Omental fat pad (tissue), 4 donors: ENCODE data around the gene MAPK8IP3. TPM values are rescaled to one million over a fixed set of nuclear protein-coding genes. Genes with fewer than 3 reads are reported as not detected.

Source experiments
- ATAC-seq: fragments of 150-250 bp; one replicate; pipeline ENCODE4 v1.9.1; 2016; ENCODE audit warnings: mild to moderate bottlenecking, moderate library complexity; ENCODE audit not compliant: low FRiP score
- DNase-seq: peaks from one replicate; pipeline ENCODE4 v3.0.0-alpha.2; 2019; ENCODE audit warnings: low spot score
- total RNA-seq, 4 donors: library from RNA; depleted of rRNA; stranded (reverse); fragments of >200 nt; gene quantifications; one replicate each; pipeline ENCODE4 v1.1.0, GENCODE V29; 2016
- TF ChIP-seq, protein P1 (sequence below), 3 donors: fragments of 450-650 bp; IDR thresholded peaks; one replicate each; pipeline ENCODE4 v1.5.1; 2016 to 2017; ENCODE audit warnings: antibody characterized with exemption in 3 of 3, mild to moderate bottlenecking in 3 of 3, moderate library complexity in 2 of 3

Gene MAPK8IP3
- total RNA-seq, 4 donors from 2014 or later = 27.3 to 73.3 (median 51.6) TPM

DNA sequence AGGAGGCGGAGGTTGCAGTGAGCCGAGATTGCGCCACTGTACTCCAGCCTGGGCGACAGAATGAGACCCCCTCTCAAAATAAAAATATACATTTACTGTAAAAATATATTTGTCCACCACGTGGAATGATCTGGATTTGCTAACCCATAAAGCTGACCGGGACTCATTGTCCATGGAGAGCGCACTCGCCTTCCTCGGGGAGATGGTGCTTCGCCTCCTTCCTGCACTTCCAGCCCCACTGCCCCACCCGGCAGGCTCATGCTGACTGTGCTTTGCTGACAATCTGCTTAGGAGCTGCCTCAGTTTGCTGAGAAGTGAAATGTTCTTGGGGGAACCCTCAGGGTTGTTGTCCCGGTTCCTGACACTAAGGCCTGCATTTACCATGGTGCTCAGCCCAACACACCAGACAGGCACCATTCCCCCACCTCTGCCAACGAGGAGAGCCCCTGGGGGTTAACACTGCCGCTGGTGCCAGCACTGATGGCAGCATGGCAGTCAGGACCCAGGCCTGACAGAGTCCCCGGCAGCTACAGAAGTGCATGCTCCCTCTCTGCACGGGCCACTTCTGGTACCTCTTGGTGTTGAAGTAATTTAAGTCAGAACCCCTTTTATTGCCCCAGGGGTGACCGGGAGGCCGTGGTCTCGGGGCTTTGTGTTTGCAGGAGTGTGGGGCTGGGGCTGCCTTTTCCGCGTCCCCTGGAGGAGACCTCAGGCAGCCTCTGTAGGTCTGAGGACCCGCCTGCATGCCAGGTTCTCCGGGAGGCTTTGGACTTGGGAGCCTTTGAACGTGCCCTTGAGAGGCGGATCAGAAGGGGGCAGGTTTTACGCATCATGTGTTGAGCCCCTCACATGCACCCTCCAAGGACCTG, 79.2 kb downstream of the MAPK8IP3 start:
- DNase-seq = no peak
- TF ChIP-seq, protein P1, sequence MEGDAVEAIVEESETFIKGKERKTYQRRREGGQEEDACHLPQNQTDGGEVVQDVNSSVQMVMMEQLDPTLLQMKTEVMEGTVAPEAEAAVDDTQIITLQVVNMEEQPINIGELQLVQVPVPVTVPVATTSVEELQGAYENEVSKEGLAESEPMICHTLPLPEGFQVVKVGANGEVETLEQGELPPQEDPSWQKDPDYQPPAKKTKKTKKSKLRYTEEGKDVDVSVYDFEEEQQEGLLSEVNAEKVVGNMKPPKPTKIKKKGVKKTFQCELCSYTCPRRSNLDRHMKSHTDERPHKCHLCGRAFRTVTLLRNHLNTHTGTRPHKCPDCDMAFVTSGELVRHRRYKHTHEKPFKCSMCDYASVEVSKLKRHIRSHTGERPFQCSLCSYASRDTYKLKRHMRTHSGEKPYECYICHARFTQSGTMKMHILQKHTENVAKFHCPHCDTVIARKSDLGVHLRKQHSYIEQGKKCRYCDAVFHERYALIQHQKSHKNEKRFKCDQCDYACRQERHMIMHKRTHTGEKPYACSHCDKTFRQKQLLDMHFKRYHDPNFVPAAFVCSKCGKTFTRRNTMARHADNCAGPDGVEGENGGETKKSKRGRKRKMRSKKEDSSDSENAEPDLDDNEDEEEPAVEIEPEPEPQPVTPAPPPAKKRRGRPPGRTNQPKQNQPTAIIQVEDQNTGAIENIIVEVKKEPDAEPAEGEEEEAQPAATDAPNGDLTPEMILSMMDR (IDR thresholded peaks at IDR 0.05) = no peak
- no peak for ATAC-seq

DNA sequence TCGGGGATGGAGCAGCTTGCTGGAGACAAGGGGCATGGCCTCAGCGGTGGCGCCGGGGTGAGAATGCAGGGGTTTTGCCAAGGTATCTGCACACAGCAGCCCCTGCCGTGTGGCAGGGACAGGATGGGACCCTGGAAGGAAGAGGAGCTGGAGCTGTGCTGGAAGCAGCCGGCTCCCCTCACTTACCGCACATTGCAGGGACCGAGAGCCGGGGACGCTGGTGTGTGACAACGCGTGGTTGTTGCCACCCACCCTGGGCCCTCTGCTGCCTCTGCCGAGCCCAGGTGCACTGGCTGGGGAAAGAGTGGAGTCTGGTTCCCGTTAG, 79.8 kb downstream of the MAPK8IP3 start:
- TF ChIP-seq, protein P1 (IDR thresholded peaks at IDR 0.05) = no peak
- no peak for ATAC-seq
- no peak for DNase-seq

DNA sequence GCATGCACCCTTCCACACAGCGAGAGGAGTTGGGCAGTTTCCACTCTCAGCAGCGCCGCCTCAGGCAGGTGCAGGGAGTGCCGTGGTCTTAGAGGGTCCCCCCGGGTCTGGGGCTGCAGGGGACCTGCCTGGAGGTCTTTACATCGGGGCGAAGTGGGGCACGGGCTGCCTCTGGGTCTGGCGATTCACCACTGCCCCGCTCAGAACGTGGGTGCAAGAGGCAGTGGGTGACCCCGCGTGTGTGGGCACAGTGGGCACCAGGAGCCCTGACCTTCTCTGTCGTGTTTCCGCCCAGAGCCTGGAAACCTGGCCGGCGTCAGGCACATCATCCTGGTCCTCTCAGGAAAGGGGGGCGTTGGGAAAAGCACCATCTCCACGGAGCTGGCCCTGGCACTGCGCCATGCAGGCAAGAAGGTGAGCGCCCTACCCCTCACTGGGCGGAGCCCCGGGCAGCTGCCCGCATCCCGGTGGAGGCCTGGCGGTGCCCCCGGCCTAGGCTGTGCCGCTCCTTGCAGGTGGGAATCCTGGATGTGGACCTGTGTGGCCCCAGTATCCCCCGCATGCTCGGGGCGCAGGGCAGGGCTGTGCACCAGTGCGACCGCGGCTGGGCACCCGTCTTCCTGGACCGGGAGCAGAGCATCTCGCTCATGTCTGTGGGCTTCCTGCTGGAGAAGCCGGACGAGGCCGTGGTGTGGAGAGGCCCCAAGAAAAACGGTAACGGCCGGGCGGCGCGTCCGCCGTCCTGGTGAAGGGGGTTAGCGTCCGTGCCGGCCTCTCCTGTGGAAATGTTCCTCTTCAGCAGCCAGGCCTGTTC, 80.5 kb downstream of the MAPK8IP3 start:
- ATAC-seq (no peak), DNase-seq (no peak)

DNA sequence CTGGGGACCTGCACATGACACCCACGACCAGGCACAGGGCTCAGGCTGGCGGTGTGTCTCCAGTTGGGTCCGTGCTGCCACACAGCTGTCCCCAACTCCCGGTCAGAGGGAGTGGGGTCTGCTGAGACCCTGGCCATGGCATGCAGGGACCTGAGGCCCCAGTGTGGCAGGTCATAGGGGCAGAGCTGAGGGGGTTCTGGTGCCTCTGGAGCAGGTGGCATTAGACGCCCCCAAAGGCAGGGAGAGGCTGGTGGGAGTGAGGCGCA, 81.0 kb downstream of the MAPK8IP3 start:
- ATAC-seq (no peak), DNase-seq (no peak)
- TF ChIP-seq, protein P1 (IDR thresholded peaks at IDR 0.05) = no peak

More for the DNA sequence above, 80.5 kb downstream of the MAPK8IP3 start:
- TF ChIP-seq, protein P1 (IDR thresholded peaks at IDR 0.05) = no peak

DNA sequence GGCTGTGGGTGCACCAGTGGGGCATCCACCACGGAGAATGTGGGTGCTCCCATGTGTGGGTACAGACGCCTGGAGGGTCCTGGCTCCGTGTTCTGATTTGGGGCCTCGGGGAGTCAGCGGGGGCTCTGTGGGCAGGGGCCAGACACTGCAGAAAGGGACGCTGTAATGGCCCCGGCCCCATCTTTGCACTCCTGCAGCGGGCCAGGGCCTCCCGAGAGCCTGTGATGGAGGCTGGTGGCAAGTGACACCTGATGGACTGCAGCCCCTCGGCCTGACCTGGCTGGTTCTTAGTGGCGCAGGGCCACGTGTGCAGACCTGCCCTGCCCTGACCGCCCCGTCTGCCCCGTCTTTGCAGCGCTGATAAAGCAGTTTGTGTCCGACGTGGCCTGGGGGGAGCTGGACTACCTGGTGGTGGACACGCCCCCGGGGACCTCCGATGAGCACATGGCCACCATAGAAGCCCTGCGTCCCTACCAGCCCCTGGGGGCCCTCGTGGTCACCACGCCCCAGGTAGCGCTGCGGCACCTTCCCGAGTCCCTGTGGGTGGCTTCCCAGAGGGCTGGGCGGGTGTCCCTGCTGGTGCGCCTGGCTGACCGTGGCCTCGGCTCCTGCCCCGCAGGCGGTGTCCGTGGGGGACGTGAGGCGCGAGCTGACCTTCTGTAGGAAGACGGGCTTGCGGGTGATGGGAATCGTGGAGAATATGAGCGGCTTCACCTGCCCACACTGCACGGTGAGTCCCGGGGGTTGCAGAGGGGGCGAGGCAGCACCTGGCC, 81.5 kb downstream of the MAPK8IP3 start:
- no peak for ATAC-seq

DNA sequence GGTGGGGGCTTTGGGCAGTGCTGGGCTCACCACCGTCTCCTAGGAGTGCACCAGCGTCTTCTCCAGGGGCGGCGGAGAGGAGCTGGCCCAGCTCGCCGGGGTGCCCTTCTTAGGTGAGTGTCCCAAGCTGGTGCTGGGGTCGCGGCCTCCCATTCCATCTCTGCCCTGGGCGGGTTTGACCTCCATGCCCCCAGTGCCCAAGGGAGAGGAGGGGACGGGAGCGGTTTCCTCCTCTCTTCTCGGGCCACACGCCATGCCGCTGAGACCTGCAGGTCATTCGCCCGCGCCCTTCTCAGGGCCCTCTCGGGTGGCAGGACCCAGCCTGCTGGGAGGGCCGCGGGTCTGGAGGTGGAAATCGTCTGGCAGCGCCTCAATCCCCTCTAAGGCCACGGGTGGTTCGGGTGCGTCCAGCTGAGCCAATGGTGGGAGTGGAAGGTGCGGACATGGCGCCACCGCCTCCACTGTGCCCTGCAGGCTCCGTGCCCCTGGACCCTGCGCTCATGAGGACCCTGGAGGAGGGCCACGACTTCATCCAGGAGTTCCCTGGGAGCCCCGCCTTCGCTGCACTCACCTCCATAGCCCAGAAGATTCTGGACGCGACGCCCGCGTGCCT, 82.2 kb downstream of the MAPK8IP3 start:
- TF ChIP-seq, protein P1 (IDR thresholded peaks at IDR 0.05) = no peak
- no peak for DNase-seq

More for the DNA sequence above, 81.5 kb downstream of the MAPK8IP3 start:
- DNase-seq = no peak
- TF ChIP-seq, protein P1 (IDR thresholded peaks at IDR 0.05) = no peak

More for the DNA sequence above, 82.2 kb downstream of the MAPK8IP3 start:
- no peak for ATAC-seq
